PC-9 (cell line): ENCODE data around the gene SLC27A1.

Experiments used
- CTCF ChIP-seq: fragments of 200-600 bp; sonication (generic); conservative IDR thresholded peaks from 2 replicates; pipeline ENCODE4 v1.6.1; 2017; ENCODE audit warnings: mixed run types, antibody characterized with exemption, mild to moderate bottlenecking, moderate library complexity
- EZH2 ChIP-seq: fragments of 200-600 bp; sonication (generic); IDR thresholded peaks from 2 replicates; pipeline ENCODE4 v1.8.0; 2017; ENCODE audit warnings: antibody characterized with exemption, low read depth

- TF ChIP-seq CTCF (no peak), EZH2 (no peak)
These were observed 19.2 kb downstream of the SLC27A1 start for GRCh38 chr19:17489392-17490030.
